ENCODE data around the gene SMCO2.

Gene SMCO2

GRCh38 chr12:27453421-27453820 is 6.9 kb downstream of the SMCO2 start:
- no peak for DNase-seq (ENCODE audit: low spot score)

GRCh38 chr12:27455589-27455988 is 9.1 kb downstream of the SMCO2 start:
- no peak for DNase-seq (ENCODE audit: low spot score)

- DNase-seq (ENCODE audit: low spot score), result no peak
Observed at GRCh38 chr12:27456618-27457017, 10.1 kb downstream of the SMCO2 start.

GRCh38 chr12:27460471-27460978 is 14.0 kb downstream of the SMCO2 start:
- peak; percentile 81 for DNase-seq (ENCODE audit: low spot score)

- peak; percentile 49 for DNase-seq (ENCODE audit: low spot score)
Observed at GRCh38 chr12:27462151-27462694, 15.7 kb downstream of the SMCO2 start.

- no peak for DNase-seq (ENCODE audit: low spot score)
Observed at GRCh38 chr12:27462851-27463250, 16.3 kb downstream of the SMCO2 start.

- DNase-seq (ENCODE audit: low spot score), result peak; percentile 47
Observed at GRCh38 chr12:27463511-27464219, 17.1 kb downstream of the SMCO2 start.

- peak; percentile 74 for DNase-seq (ENCODE audit: low spot score)
Observed at GRCh38 chr12:27464220-27464554, 17.7 kb downstream of the SMCO2 start.

GRCh38 chr12:27467641-27468040 is 21.1 kb downstream of the SMCO2 start:
- DNase-seq (ENCODE audit: low spot score), result no peak

GRCh38 chr12:27468241-27468640 is 21.7 kb downstream of the SMCO2 start:
- DNase-seq (ENCODE audit: low spot score), result no peak

- DNase-seq (ENCODE audit: low spot score), result no peak
Observed at GRCh38 chr12:27469176-27469736, 22.7 kb downstream of the SMCO2 start.

- no peak for DNase-seq (ENCODE audit: low spot score)
Observed at GRCh38 chr12:27472604-27473003, 26.1 kb downstream of the SMCO2 start.

GRCh38 chr12:27474344-27474743 is 27.8 kb downstream of the SMCO2 start:
- no peak for DNase-seq (ENCODE audit: low spot score)

GRCh38 chr12:27477049-27477448 is 30.5 kb downstream of the SMCO2 start:
- no peak for DNase-seq (ENCODE audit: low spot score)

GRCh38 chr12:27478949-27479348 is 32.4 kb downstream of the SMCO2 start:
- DNase-seq (ENCODE audit: low spot score), result no peak

GRCh38 chr12:27480016-27480415 is 33.5 kb downstream of the SMCO2 start:
- DNase-seq (ENCODE audit: low spot score), result no peak

GRCh38 chr12:27486961-27487360 is 40.4 kb downstream of the SMCO2 start:
- DNase-seq (ENCODE audit: low spot score), result no peak

- DNase-seq (ENCODE audit: low spot score), result no peak
Observed at GRCh38 chr12:27488479-27488878, 41.9 kb downstream of the SMCO2 start.

- no peak for DNase-seq (ENCODE audit: low spot score)
Observed at GRCh38 chr12:27491226-27491625, 44.7 kb downstream of the SMCO2 start.

GRCh38 chr12:27493260-27493940 is 46.9 kb downstream of the SMCO2 start:
- DNase-seq (ENCODE audit: low spot score), result no peak

GRCh38 chr12:27497446-27497845 is 50.9 kb downstream of the SMCO2 start:
- no peak for DNase-seq (ENCODE audit: low spot score)

GRCh38 chr12:27498149-27498548 is 51.6 kb downstream of the SMCO2 start:
- DNase-seq (ENCODE audit: low spot score), result peak; percentile 88

- peak; percentile 50 for DNase-seq (ENCODE audit: low spot score)
Observed at GRCh38 chr12:27498761-27499160, 52.2 kb downstream of the SMCO2 start.

Measured in activated CD4-positive, alpha-beta T cell treated with anti-CD3 and anti-CD28 coated beads, Interleukin-2, Interleukin-4, amounts not matched to agents 100 ng/mL and 50 ng/mL, durations not matched to agents 16 hours and 8 hours (primary cell).